D721Med (cell line): ENCODE data around the gene BARX1.

Experiments
- DNase-seq: peaks from one replicate; pipeline ENCODE4 v3.0.0; 2011; ENCODE audit warnings: low spot score; ENCODE audit not compliant: insufficient read length
- FAIRE-seq: peaks from 2 replicates; lab custom pipeline; 2011; peaks lifted over from hg19 to GRCh38; lab: Jason Lieb, UNC
- TF ChIP-seq, protein P1 (sequence below): IDR thresholded peaks from 2 replicates; pipeline ENCODE4 v1.5.1; 2012; ENCODE audit warnings: mild to moderate bottlenecking, control low read depth; ENCODE audit not compliant: insufficient read depth; ENCODE audit errors: missing control alignments

BARX1 gene

DNA sequence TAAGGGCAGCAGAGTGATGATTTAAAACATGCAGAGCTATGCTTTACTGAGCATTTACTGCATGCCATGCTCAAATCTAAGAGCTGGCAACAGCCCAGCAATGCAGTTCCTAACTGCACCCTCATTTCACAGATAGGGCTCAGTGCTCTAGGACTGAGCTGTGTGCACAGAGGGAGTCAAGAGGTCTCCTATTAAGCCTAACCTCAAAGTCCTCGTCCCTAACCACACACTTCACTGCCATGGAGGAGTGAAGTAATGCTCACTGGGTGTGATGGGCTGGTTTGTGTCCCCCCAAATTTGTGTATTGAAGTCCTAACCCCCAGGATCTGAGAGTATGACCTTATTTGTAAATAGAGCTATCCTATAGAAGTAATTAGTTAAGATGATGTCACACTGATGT lies 25.9 kb downstream of the BARX1 start:
- DNase-seq (no peak), FAIRE-seq (no peak)
- TF ChIP-seq, protein P1, sequence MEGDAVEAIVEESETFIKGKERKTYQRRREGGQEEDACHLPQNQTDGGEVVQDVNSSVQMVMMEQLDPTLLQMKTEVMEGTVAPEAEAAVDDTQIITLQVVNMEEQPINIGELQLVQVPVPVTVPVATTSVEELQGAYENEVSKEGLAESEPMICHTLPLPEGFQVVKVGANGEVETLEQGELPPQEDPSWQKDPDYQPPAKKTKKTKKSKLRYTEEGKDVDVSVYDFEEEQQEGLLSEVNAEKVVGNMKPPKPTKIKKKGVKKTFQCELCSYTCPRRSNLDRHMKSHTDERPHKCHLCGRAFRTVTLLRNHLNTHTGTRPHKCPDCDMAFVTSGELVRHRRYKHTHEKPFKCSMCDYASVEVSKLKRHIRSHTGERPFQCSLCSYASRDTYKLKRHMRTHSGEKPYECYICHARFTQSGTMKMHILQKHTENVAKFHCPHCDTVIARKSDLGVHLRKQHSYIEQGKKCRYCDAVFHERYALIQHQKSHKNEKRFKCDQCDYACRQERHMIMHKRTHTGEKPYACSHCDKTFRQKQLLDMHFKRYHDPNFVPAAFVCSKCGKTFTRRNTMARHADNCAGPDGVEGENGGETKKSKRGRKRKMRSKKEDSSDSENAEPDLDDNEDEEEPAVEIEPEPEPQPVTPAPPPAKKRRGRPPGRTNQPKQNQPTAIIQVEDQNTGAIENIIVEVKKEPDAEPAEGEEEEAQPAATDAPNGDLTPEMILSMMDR: no peak

DNA sequence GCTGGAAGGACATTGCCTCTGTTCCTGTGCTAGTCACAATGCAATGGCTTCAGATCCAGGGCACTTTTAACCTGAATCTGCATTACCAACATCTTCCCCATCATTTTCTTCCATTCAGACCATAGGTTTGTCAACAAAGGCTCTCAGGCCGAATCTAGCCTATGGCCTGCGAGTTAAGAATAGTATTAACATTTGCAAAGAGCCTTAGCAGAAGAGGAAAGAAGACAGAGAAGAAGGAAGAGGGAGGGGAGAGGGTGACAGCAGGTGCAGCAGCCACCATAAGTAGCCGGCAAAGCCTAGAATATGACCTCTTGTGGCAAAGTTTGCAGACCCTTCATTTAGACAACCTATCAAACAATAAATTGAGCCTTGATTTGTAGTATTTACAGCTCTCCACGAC lies 32.6 kb downstream of the BARX1 start:
- DNase-seq: no peak
- FAIRE-seq: no peak
- TF ChIP-seq, protein P1: no peak

DNA sequence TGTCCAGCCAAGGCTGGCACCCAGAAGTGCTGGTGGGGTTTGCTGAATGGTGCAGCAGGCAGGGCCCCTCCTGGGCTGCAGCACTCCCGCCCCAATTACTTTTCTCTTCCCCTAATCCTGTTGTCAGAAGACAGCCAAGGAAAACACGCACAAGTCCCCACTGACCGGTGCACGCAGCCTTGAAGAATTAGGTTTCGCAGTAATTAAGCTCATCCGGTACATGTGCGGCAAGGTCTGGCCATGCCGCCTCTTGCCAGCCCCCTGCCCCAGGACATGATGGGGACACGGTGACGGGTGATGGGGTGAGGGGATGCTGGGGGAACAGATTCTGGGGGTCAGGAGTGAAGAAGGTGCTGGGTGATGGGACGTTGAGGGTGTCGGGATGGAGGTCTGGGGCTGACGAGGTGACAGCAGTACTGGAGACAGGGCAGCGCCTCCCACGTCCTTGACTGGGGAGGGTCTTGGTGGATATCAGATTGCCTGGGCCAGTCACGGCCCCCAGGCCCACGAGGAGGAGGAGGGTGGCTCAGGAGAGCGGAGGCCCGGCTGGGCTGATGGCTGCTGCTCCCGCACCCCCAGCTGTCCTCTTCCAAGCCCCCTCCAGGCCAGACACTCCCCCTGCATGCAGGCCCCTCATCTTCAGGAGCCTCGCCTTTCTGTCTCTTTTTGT lies 34.9 kb downstream of the BARX1 start:
- FAIRE-seq: no peak
- DNase-seq: no peak
- TF ChIP-seq, protein P1: no peak

DNA sequence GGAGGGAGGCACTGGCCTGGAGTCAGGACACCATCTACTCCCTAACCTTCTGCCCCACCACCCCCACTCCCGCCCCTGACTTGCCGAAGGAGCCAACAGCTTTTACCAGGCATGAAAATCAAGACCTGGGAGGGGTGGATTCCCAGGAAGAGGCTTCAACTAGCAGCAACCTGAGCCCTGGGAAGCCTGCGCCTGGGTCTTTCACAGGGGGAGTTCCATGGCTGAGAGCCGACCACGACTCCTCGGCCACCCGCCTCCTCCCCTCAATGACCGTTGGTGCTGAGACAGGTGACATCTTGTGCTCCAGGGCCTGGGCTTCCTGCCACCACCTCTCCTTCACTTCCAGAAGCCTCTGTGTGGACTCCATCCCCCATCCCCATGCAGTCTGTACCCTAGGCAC lies 37.1 kb downstream of the BARX1 start:
- DNase-seq (no peak), FAIRE-seq (no peak)
- TF ChIP-seq, protein P1: no peak

DNA sequence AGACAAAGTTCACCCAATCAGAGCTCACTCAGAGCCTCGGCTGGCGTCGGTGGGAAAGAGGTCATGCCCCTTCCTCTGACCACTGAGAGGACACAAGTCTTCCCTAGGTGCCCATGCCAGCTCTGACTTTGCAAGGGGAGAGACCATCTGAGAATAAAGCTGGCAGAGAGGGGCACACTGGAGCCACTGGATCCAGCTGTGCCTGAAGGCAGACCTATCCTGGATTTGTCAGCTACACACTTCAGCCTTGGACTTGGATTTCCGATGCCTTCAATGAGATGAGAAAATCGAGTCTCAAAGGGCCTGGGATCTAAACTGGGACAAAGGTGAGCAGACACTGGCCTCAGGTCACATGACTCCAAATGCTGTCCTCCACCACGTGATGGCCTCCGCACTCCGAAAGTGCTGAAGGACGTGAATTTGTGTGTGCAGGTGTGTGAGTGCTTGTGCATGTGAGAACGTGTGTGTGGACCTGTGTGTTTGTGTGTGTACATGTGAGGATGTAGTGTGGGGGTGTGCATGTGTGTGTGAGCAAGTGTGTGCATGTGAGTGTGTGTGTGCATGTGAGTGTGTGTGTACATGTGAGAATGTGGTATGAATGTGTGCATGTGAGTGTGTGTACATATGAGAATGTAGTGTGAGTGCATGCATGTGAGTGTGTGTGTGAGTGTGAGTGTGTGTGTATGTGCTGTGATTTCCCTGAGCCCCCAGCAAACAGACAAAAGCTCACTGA lies 37.9 kb downstream of the BARX1 start:
- FAIRE-seq (no peak), DNase-seq (no peak)
- TF ChIP-seq, protein P1: no peak

DNA sequence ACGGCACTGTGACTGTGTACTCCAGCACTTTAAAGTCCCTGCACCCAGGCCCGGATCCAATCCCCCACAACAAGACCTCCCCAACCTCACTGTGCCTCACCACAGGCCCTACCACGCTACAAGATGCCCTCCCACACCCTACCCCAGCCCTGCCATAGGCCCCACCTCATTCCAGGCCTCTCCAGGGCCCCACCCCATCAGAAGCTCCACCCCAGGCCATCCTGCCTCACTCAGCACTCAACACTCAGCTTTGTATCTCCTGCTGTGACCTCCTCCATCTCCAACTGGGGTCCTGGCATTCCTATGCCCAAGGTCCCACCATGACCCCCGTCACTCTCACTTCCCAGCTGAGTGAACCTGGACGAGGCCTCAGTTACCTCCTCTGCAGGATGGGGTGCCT lies 38.8 kb downstream of the BARX1 start:
- TF ChIP-seq, protein P1: no peak
- DNase-seq: no peak
- FAIRE-seq: no peak
